GM10266 (cell line): ENCODE data around the gene MARCKS.

Experiments
- DNase-seq: peaks from one replicate; pipeline ENCODE4 v3.0.0; 2012; ENCODE audit errors: extremely low spot score
- CTCF ChIP-seq: IDR thresholded peaks from 2 replicates; pipeline ENCODE4 v1.5.1; 2012; ENCODE audit warnings: mild to moderate bottlenecking, low read depth; ENCODE audit not compliant: control insufficient read depth, insufficient read depth; ENCODE audit errors: missing control alignments

MARCKS gene

GRCh38 chr6:113884011-113884410 lies 26.9 kb downstream of the MARCKS start:
- DNase-seq: no peak

GRCh38 chr6:113886512-113886911 lies 29.4 kb downstream of the MARCKS start:
- no peak for TF ChIP-seq CTCF
- DNase-seq: no peak

More at GRCh38 chr6:113884011-113884410, 26.9 kb downstream of the MARCKS start:
- no peak for TF ChIP-seq CTCF

- no peak for DNase-seq
- no peak for TF ChIP-seq CTCF
These were observed 31.3 kb downstream of the MARCKS start for GRCh38 chr6:113888493-113888892.

GRCh38 chr6:113888956-113889630 lies 31.9 kb downstream of the MARCKS start:
- no peak for TF ChIP-seq CTCF
- DNase-seq: no peak

- DNase-seq: no peak
- no peak for TF ChIP-seq CTCF
These were observed 36.3 kb downstream of the MARCKS start for GRCh38 chr6:113893451-113893850.

- DNase-seq: no peak
- TF ChIP-seq CTCF: no peak
These were observed 36.7 kb downstream of the MARCKS start for GRCh38 chr6:113893866-113894265.
